Colonic mucosa (tissue), 4 donors: Measurements from ENCODE around the gene PTPRA. TPM values are rescaled to one million over a fixed set of nuclear protein-coding genes. Genes with fewer than 3 reads are reported as not detected.
"Not testable (repeated sequence)": the region's sequence is repeated elsewhere in the genome, so short reads cannot be mapped to it uniquely, and the experiment has no call there.

Experiments used
- DNase-seq: peaks from one replicate; pipeline ENCODE4 v3.0.0-alpha.2; 2020
- H3K27ac ChIP-seq: fragments of 200-600 bp; one replicate; pipeline ENCODE4 v1.8.0; 2021
- H3K27me3 ChIP-seq: fragments of 200-600 bp; one replicate; pipeline ENCODE4 v1.8.0; 2021
- H3K36me3 ChIP-seq: fragments of 200-600 bp; one replicate; pipeline ENCODE4 v1.8.0; 2021
- H3K4me1 ChIP-seq: fragments of 200-600 bp; one replicate; pipeline ENCODE4 v1.8.0; 2021; ENCODE audit warnings: mild to moderate bottlenecking
- H3K4me3 ChIP-seq: fragments of 200-600 bp; one replicate; pipeline ENCODE4 v1.8.0; 2021
- H3K9ac ChIP-seq, 2 donors: one replicate each; pipeline ENCODE4 v1.7.0; 2013; ENCODE audit warnings: control low read depth in 2 of 2, low read depth in 2 of 2, low read length in 2 of 2
- H3K9me3 ChIP-seq: fragments of 200-600 bp; one replicate; pipeline ENCODE4 v1.8.0; 2021
- CTCF ChIP-seq: fragments of 200-600 bp; IDR thresholded peaks from one replicate; pipeline ENCODE4 v1.8.0; 2022; ENCODE audit warnings: antibody characterized with exemption, mild to moderate bottlenecking
- intact Hi-C: fragments of 100-400 bp; cut with DNase I; formaldehyde crosslinking; loops from one replicate; pipeline ENCODE4 v1.14.1; 2022
- total RNA-seq, 2 donors: library from RNA; stranded (reverse); fragmentation: NEBNext Ultra II Directional in 1 of 2; extraction: Animal tissue kit (Norgen Biotek cat#: 25700) in 1 of 2; gene quantifications; one replicate each; pipeline ENCODE4 v1.2.1, GENCODE V29; 2021
- donor health status: healthy.
- donor health status: DM: no; HTN: no; CAD: no.
- donor health status: DM: no; HTN: no; CAD: no.

The PTPRA gene
- total RNA-seq, 2 donors from 2014 or later = 30.3 to 55.2 TPM

GRCh38 chr20:3074812-3075211 lies 201.5 kb downstream of the PTPRA start:
- Histone ChIP-seq H3K36me3 (no peaks in the 10 kb centered on the region), H3K9ac (no peak overlapping the region), H3K4me3 (no peak overlapping the region), H3K4me1 (peaks cover 12% of the 10 kb centered on the region), H3K9me3 (no peaks in the 10 kb centered on the region), H3K27me3 (peaks cover 8% of the 10 kb centered on the region), H3K27ac (no peak overlapping the region)
- intact Hi-C loops = no loop called here
- DNase-seq = no peak
- no peak for TF ChIP-seq CTCF

GRCh38 chr20:3075315-3075714 lies 202.0 kb downstream of the PTPRA start:
- H3K27ac ChIP-seq, H3K9ac ChIP-seq, H3K27me3 ChIP-seq, DNase-seq, H3K9me3 ChIP-seq, intact Hi-C loops, H3K4me3 ChIP-seq, H3K36me3 ChIP-seq: not testable (repeated sequence)
- H3K4me1 ChIP-seq = peaks cover 12% of the 10 kb centered on the region

- Histone ChIP-seq H3K9ac (no peak overlapping the region), H3K4me3 (no peak overlapping the region), H3K4me1 (no peaks in the 10 kb centered on the region), H3K27me3 (peaks cover 19% of the 10 kb centered on the region), H3K36me3 (no peaks in the 10 kb centered on the region), H3K27ac (no peak overlapping the region), H3K9me3 (no peaks in the 10 kb centered on the region)
- DNase-seq = no peak
- intact Hi-C loops = no loop called here
- TF ChIP-seq CTCF = no peak
Observed at GRCh38 chr20:3077618-3078134, 204.4 kb downstream of the PTPRA start.

GRCh38 chr20:3080939-3081388 lies 207.7 kb downstream of the PTPRA start:
- intact Hi-C loops = no loop called here
- no peaks in the 10 kb centered on the region for H3K4me1 ChIP-seq
- no peak overlapping the region for H3K4me3 ChIP-seq
- no peak for TF ChIP-seq CTCF
- no peak overlapping the region for H3K9ac ChIP-seq
- peaks cover 38% of the 10 kb centered on the region for H3K27me3 ChIP-seq
- H3K36me3 ChIP-seq = no peaks in the 10 kb centered on the region
- no peak for DNase-seq
- no peak overlapping the region for H3K27ac ChIP-seq
- no peaks in the 10 kb centered on the region for H3K9me3 ChIP-seq

GRCh38 chr20:3081641-3082040 lies 208.4 kb downstream of the PTPRA start:
- H3K36me3 ChIP-seq = no peaks in the 10 kb centered on the region
- DNase-seq = no peak
- peaks cover 38% of the 10 kb centered on the region for H3K27me3 ChIP-seq
- no peak overlapping the region for H3K27ac ChIP-seq
- no peaks in the 10 kb centered on the region for H3K9me3 ChIP-seq
- no peak overlapping the region for H3K4me3 ChIP-seq
- intact Hi-C loops = no loop called here
- H3K9ac ChIP-seq = no peak overlapping the region
- no peak for TF ChIP-seq CTCF
- no peaks in the 10 kb centered on the region for H3K4me1 ChIP-seq

- H3K27me3 ChIP-seq = peaks cover 38% of the 10 kb centered on the region
- H3K4me3 ChIP-seq = no peak overlapping the region
- no peaks in the 10 kb centered on the region for H3K9me3 ChIP-seq
- H3K9ac ChIP-seq = no peak overlapping the region
- no peak overlapping the region for H3K27ac ChIP-seq
- no peak for DNase-seq
- no peak for TF ChIP-seq CTCF
- H3K4me1 ChIP-seq = no peaks in the 10 kb centered on the region
- H3K36me3 ChIP-seq = no peaks in the 10 kb centered on the region
- intact Hi-C loops = no loop called here
Observed at GRCh38 chr20:3082306-3082951, 209.1 kb downstream of the PTPRA start.
